ENCODE measurements around the gene PPP1R14B.
A peak's percentile ranks its signal among the peaks of the same experiment; 100 is the strongest.
"Not testable (repeated sequence)": the region's sequence is repeated elsewhere in the genome, so short reads cannot be mapped to it uniquely, and the experiment has no call there.

PPP1R14B gene

DNA sequence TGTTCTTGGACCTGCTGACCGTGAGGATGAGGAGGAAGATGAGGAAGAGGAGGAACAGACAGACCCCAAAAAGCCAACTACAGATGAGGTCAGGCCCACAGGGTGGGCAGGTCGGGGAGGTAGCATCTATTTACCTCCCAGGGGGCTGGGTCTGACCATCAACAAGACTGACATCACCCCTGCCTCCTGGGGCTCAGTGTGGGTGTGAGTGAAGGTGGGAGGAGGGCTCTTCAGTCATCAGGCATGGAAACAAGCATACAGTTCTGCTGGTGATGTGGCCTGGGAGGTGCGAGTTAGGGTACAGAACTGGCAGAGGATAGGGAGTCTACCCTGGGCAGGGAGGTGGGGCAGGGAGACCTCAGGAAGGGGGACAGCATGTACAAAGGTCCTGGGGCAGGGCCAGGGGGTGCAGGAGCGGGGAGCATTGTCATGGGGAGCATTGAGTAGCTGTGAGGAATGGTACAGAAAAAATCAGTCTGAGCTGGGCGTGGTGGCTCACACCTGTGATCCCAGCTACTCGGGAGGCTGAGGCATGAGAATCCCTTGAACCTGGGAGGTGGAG, 13.5 kb upstream of the PPP1R14B start:
- DNase-seq, result no peak

DNA sequence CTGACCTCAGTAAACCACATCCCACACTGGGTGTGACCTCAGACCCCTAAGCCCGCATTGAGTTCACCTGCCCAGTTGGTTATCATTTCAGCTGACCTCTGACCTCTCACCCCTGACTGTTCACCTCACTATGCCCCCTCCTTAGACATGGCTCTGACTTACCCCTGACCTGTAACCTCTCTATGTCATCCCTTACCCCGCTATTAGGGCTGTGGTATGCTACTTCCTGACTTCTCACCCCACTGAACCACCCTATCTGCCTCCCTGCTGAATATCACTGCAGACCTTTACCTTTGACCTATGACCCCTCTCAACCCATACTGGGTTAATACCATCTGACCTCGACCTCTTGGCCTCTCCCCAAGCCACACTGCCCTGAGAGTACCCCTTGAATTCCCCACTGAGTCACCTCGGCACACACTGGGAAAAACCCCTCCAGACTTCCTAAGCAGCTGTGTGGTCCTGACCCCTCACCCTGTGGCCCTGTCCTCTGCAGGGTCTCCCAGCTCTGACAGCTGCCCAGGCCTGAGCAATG, 12.9 kb upstream of the PPP1R14B start:
- no peak for DNase-seq

- DNase-seq, result no peak
Measured at GRCh38 chr11:64258946-64259532, 12.3 kb upstream of the PPP1R14B start.

GRCh38 chr11:64258356-64258755, 11.6 kb upstream of the PPP1R14B start:
- no peak for DNase-seq

GRCh38 chr11:64256300-64256699, 9.6 kb upstream of the PPP1R14B start:
- no peak for DNase-seq

DNA sequence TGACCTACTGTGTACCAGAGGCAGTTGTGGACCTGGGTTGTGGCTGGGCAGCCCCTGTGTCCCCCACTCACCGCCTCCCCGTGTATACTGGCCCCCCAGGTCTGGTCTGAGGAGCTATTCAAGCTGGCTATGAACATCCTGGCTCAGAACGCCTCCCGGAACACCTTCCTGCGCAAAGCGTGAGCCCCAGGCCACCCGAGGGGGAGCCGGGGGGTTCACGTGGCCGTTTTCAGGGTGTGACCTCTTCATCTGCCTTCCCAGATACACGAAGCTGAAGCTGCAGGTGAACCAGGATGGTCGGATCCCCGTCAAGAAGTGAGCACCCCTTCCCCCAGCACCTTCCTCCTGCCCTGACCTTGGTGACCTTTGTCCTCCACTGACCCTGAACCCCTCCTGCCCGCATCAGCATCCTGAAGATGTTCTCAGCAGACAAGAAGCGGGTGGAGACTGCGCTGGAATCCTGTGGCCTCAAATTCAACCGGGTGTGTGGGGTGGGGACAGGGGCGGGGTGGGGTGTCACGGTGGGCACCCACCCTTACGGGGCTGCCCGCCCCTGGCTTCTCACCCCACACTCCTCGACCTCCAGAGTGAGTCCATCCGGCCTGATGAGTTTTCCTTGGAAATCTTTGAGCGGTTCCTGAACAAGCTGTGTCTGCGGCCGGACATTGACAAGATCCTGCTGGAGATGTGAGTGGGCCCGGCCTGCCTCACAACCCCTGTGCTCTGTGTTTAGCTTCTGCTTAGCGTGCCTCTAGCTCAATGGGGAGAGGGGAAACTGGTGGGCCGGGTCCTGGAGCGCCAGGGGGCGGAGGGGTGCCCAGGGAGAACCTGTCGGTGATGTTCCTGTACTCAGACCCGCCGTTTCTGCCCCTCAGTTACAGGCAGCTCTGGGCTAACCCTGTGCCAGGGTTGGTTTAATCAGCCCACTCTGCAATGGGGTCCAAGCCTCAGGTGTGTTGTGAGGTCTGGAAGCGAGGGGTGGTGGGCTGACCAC, 8.7 kb upstream of the PPP1R14B start:
- DNase-seq, result no peak

DNA sequence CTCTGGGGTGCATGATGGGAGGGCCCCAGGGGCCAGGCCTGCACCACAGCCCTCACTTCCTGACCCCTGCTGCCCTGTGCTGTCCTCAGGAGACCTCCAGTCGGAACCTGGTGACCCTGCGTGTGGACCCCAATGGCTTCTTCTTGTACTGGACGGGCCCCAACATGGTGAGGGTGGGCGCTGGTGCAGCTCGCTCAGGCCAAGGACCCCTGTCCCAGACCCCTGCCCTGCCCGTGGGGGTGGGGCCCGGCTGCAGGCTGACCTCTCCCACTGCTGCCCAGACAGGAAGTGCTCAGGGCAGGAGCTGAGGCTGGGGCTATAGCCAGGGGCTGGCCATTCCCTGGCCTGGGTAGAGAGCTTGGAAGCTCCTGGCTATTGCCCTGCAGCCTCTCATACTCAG, 7.6 kb upstream of the PPP1R14B start:
- no peak for DNase-seq

DNA sequence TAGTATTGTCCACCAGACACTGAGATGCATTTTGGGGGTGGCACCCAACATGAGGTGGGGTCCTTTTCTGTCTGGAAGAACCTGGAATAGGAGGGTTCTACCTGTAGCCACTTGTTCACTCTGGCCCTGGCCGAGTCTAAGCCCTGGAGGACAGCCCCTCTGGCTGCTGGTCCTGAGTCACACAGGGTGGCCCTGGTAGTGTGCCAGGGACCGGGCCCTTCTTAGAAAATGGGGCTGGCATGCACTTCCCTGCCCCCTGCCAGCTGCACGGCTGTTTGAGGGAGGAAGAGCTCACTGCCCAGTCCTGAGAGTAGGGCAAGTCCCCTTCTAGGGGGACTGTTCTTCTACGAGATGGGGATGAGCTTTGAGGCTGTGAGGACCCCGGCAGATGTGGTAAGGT, 6.7 kb upstream of the PPP1R14B start:
- DNase-seq, result no peak

DNA sequence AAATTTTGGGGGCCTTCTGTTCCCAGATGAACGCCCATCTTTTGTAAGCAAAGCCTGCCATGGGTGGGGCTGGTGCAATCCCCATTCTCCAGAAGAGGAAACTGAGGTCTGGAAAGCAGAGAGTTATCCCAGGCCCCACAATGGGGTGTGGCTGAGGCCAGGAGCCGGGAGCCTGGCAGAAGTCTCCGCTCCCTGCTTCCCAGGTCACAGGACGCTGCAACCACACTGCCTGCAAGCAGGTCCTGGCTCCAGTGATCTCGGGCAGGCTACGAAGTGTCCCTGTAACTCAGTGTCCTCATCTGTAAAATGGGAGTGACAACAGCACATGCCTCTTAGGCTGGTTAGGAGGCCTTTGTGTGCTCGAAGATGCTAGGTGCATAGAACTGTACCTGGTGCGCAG, 6.3 kb upstream of the PPP1R14B start:
- DNase-seq, result no peak

- peak; percentile 64 for DNase-seq
Measured at GRCh38 chr11:64252003-64252872, 5.5 kb upstream of the PPP1R14B start.

DNA sequence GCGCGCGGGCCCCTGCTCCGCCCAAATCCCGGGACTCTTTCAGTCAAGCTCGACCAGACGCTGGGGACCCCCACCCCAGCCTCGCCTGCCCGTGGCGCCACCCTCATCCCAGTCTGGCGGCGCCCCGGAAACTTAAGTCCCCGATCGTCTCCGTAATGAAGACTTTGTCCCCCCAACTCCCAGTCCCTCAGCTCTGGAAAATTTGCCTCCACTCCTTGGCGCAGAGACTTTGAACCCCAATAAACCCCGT, 4.9 kb upstream of the PPP1R14B start:
- DNase-seq, result no peak

- DNase-seq, result peak; percentile 77
Measured at GRCh38 chr11:64251016-64251752, 4.4 kb upstream of the PPP1R14B start, which contains the start of gene PLCB3. PLCB3 (plus strand) TSS chr11:64251530; CDS start chr11:64251650, 120 bp downstream.

- DNase-seq, result peak; percentile 69
Measured at GRCh38 chr11:64250415-64251015, 3.8 kb upstream of the PPP1R14B start.

DNA sequence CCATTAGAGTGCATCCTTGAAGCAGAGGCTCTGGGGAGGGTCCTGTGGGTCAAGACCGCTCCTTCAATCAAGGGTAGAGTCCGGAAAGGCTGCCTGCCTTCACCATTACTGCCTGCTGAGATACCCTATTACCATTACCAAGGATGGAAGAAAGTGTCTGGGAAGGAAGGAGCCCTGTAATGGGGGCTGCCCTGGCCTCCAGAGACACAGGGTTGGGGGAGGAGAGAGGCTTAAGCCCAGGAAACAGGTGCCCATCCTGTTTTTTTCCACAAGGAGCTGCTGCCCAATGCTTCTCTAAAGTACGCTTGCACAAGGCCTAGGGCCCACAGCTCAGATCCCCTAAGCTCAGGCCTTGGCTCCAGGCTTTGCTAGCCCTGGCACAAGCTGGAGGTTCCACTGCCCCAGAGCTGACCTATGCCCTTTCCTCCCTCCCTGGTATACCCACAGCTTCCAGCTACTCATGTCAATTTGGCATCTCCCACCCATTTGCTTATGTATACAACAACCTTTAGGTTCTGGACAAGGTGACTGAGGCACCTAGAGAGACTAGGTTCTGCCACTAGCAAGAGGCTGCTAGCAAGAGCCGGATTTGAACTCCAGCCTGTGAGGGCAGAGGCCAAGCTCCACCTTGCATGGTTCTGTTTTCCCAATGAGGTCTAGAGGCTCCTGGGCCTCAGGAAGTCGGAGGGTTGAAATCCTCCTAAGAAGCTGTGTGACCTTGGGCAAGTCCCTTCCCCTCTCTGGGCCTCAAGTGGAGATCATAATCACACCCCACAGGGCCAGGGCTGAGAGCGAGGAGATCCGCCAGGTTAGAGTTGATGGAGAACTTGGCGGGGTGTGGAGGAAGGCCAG, 3.0 kb upstream of the PPP1R14B start:
- DNase-seq, result peak; percentile 32

DNA sequence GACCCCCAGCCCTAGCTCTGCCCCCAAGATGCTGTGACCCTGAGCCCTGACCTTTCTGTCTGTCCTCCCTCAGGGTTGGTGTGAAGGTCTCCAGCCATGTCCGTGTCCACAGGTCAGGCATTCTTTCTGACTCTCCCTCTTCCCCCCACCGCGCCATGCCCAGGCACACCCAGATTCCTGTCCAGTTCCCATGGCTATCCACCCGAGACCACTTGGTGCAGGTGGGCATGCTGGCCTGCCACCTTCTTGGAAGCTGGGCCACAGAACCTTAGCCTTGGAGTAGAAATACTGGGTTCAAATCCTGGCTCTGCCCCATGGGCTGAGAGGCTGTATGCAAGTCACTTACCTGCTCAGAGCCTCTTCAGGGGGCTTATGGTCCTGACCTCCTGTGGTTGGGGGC, 2.3 kb upstream of the PPP1R14B start:
- no peak for DNase-seq

DNA sequence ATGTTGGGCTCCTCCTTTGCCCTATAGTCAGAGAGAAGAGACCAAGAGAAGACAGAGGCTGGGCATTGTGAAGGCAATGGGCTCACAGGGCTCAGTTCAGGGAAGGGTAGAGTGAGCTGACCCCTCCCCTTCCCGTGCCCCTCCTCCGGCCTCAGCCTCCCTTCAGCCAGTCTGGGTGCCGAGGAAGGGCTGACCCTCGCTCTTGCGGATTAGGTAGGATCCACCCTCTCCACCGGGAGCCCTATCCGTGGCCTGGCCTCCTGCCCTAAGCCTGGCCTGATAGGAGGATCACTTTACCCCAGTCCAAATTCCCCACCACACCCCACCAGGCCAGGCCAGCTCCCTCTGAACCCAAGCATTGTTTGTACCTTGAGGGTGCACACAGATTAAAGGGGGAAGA, 1.8 kb upstream of the PPP1R14B start:
- DNase-seq, result no peak

DNA sequence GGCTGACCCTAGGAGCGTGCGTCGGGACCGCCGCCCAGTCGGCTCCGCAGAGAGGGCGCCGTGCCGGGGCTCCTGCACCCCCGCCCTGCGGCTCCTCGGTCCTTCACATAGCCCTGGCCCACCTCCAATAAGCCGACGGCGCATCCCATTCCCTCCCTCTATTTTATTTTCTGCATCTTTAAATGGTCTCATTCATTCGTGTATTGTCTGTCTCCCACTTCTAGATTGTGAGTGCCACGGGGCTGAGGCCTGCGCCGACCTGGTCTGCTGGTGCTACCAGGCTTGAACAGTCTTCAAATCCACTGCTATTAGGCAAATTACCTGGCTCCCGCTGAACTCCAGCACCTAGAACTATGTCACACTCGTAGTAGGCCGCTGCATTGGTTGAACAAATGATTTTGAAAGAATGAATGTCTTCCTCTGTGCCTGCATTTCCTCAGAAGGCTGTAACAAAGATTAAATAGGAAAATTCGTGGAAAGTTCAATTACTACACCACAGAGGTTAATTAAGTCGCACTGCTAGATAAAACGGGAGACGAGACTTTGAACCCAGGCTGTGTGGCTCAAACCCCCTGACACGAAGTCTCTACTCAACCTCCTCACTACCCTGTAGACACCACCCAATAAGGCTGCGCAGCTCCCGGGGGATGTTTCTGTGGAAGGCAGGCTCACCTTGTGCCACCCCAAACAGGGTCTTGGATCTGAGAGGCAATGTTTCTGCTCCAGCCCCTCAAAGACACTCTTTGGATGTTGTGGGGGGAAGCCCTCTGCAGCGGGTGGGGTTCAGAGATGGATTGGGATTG, 1.2 kb upstream of the PPP1R14B start:
- DNase-seq, result peak; percentile 59

- DNase-seq, result not testable (repeated sequence)
Measured at GRCh38 chr11:64246621-64246870, 197 bp downstream of the PPP1R14B start.

DNA sequence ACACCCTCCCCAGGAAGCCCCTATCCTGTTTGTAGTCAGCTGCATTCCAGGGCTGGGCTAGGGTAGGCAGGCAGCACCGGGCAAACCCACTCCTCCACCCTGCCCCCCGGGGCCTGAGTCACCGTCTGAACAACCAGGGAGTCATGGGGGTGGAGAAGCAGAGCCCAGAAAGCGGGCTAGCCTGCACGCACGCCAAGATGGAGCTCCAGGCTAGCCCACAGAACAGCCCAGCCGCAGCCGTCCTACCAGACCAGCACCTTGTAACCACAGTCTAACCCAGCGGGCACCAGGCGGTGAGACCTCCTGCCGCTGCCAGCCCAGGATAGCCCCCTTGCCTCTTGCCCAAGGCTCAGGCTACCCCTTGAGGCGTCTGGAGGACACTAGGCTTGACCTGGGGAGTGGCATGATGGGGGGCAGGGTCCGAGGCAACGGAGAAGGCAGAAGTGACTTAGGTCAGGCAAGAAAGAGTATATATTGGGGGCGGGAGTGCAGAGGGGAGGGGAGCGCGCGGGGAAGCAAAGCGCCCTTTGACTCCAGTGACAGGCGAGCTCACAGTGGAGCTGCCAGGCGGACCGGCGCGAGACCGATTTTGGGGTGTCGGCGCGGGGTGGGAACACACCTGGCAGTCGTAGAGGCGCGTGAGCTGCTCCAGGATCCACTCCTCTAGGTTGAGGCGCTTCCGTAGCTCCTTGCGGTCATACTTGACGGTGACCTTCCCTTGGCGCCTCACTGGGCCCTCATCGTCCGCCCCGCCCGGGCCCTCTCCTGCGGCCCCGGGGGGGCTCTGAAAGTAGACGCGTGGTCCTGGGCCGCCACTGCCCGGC, 734 bp downstream of the PPP1R14B start:
- peak; percentile 93 for DNase-seq
